ENCODE measurements around the gene MCOLN1.

- no peak for TF ChIP-seq CTCF (IDR thresholded peaks at IDR 0.05)
- no peak for TF ChIP-seq POLR2A (IDR thresholded peaks at IDR 0.05)
- TF ChIP-seq POLR2AphosphoS5 (IDR thresholded peaks at IDR 0.05) = no peak
- TF ChIP-seq EP300 (IDR thresholded peaks at IDR 0.05) = no peak
Measured at GRCh38 chr19:7507884-7508283, 14.5 kb upstream of the MCOLN1 start.

Data from upper lobe of left lung (tissue), 4 donors.